ENCODE measurements around the gene FBN3.
"Not testable (repeated sequence)": the region's sequence is repeated elsewhere in the genome, so short reads cannot be mapped to it uniquely, and the experiment has no call there.

FBN3 gene

DNA sequence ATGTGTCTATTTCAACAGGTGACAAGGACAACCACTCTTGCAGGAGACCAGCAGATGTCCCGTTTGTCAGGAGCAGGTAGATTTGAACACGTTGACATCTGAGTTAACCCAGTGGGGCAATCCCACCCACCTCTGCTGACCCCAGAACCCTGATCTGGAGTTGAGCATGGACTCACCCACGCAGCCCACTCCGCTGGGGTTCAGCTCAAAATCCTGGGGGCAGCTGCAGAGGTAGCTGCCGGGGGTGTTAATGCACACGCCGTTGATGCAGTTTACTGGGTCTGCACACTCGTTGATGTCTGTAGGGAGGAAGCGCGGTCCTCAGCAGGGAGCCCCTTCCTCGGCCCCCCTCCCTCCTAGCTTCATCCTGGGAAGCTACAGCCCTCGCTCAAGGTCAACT is 39.9 kb downstream of the FBN3 start:
- H3K27ac ChIP-seq = no peak overlapping the region
- no peak for TF ChIP-seq ZFX (IDR thresholded peaks at IDR 0.05; ENCODE audit: borderline replicate concordance)
- TF ChIP-seq, protein P1, sequence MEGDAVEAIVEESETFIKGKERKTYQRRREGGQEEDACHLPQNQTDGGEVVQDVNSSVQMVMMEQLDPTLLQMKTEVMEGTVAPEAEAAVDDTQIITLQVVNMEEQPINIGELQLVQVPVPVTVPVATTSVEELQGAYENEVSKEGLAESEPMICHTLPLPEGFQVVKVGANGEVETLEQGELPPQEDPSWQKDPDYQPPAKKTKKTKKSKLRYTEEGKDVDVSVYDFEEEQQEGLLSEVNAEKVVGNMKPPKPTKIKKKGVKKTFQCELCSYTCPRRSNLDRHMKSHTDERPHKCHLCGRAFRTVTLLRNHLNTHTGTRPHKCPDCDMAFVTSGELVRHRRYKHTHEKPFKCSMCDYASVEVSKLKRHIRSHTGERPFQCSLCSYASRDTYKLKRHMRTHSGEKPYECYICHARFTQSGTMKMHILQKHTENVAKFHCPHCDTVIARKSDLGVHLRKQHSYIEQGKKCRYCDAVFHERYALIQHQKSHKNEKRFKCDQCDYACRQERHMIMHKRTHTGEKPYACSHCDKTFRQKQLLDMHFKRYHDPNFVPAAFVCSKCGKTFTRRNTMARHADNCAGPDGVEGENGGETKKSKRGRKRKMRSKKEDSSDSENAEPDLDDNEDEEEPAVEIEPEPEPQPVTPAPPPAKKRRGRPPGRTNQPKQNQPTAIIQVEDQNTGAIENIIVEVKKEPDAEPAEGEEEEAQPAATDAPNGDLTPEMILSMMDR (IDR thresholded peaks at IDR 0.05) = no peak

DNA sequence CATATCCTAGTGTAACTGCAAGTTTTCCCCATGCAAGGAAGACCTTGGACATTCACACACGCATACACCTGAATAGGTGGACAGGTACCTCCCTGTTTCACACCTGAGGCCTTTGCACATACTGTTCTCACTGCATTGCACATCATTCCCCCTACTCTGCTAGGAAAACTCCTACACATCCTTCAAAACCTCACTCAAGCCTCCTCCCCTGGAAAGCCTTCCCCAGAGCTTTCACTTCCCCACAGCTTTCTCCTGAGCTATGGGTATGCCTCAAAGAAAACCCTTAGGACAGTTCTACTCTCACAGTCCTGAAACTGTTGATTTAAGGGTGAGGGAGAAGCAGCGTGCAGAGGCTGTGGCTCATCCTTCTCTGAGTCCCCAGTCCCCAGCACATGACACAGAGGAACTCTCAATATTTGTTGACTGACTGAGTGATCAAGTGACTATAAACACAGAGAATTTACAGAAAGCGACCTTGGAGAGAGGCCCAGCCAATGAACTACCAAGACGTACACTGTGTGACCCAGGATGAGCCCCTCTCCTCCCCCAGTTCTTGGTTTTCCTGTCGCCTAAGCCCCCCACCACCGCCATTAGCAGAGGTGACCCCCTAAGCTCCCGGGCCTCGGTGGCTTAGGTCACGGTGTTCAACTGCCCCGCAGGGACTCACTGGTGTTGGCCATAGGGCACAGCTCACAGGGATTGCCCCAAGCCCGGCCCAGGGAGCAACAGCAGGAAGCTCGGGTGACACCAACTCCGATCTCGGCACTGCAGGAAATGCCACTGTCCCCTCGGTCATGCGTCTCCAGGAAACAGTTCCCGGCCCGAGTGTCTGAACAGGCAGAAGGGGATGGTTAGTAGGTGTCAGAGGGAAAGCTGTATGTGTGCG is 40.6 kb downstream of the FBN3 start:
- TF ChIP-seq, protein P1 (IDR thresholded peaks at IDR 0.05) = no peak
- TF ChIP-seq ZFX (IDR thresholded peaks at IDR 0.05; ENCODE audit: borderline replicate concordance) = no peak
- H3K27ac ChIP-seq = no peak overlapping the region

DNA sequence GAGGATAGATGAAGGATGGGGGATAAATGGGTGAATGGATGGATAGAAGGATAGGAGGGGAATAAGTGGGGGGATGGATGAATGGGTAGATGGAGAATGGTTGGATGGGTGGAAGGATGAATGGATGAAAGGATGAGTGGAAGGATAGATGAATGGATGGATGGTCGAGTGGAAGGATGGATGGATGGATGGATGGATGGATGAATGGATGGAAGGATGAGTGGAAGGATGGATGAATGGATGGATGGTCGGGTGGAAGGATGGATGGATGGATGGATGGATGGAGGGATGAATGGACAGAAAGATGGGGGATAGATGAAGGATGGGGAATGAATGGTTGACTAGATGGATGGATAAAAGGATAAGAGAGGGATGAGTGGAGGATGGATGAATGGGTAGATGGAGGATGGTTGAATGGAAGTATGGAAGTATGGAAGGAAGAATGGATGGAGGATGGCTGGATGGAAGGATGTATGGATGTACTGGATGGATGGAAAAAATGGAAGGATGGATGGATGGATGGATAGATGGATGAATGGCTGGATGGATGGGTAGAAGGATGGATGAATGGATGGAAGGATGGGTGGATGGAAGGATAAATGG is 42.0 kb downstream of the FBN3 start:
- TF ChIP-seq, protein P1 (IDR thresholded peaks at IDR 0.05) = no peak
- no peak for TF ChIP-seq ZFX (IDR thresholded peaks at IDR 0.05; ENCODE audit: borderline replicate concordance)
- no peak overlapping the region for H3K27ac ChIP-seq

DNA sequence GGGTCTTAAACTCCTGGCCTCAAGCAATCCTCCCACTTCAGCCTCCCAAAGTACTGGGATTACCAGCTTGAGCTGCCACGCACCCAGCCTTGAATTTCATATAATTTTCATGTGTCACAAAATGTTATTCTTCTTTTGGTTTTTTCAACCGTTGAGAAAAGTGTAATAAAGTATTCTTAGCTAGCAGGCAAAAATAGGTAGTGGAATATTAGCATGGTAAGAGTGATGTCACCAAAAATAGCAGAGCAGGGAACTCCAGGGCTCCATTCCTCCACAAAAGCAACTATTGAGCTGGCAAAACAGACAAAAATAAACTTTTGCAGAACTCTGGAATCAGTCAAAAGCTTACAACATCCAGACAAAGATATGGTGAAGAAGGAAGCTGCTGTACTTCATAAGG is 43.9 kb downstream of the FBN3 start:
- H3K27ac ChIP-seq = no peak overlapping the region
- TF ChIP-seq, protein P1 (IDR thresholded peaks at IDR 0.05) = no peak
- no peak for TF ChIP-seq ZFX (IDR thresholded peaks at IDR 0.05; ENCODE audit: borderline replicate concordance)

DNA sequence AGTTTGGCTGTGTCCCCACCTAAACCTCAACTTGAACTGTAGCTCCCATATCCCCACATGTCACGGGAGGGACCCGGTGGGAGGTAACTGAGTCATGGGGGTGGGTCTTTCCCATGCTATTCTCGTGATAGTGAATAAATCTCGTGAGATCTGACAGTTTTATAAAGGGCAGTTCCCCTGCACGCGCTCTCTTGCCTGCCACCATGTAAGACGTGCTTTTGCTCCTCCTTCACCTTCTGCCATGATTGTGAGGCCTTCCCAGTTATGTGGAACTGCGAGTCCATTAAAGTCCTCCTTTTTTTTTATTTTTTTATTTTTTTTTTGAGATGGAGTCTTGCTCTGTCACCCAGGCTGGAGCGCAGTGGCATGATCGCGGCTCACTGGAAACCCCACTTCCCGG is 47.5 kb downstream of the FBN3 start:
- H3K27ac ChIP-seq = not testable (repeated sequence)

DNA sequence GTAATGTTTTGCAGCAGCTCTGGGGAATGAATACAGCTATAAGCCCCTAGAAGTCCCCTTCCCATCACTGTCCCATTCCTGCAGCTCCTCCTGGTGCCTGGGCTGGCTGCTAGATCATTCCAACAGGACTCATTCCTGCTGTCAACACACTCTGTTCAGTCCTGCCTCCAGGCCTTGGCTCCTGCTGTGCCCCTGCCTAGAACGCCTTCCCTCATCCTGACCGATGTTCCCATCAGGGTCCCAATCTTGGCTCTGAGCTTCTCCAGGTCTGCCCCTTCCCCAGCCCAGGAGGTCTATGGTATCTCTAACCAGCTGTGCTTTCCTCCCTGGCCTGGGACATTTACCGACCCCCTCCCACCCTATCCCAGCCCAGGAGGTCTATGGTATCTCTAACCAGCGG is 48.1 kb downstream of the FBN3 start:
- TF ChIP-seq ZFX (IDR thresholded peaks at IDR 0.05; ENCODE audit: borderline replicate concordance) = no peak
- TF ChIP-seq, protein P1 (IDR thresholded peaks at IDR 0.05) = no peak
- H3K27ac ChIP-seq = no peak overlapping the region

DNA sequence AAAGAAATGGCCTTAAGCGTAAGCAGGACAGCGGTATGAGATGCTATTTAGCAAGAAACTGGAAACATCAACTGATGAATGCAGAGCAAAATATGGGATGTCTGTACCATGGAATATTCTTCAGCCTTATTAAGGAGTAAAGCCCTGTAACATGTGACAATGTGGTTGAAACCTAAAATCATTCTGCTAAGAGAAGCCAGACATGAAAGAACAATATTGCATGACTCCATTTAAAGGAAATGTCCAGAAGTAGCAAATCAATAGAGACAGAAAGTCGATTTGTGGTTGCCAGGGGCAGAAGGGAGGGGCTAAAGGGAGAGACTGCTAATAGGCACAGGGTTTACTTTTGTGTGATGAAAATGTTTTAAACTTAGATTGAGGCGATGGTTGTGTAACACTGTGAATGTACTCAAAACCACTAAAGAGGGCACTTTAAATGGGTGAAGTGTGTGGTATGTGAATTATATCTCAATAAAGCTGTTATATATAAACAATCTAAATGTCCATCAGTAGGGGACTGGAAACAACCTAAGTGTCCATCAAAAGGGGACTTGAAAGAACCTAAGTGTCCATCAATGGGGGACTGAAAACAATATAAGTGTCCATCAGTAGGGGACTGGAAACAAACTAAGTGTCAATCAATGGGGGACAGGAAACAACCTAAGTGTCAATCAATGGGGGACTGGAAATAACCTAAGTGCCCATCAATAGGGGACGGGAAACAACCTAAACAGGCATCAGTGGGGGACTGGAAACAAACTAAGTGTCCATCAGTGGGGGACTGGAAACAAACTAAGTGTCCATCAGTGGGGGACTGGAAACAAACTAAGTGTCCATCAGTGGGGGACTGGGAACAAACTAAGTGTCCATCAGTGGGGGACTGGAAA is 51.5 kb downstream of the FBN3 start:
- TF ChIP-seq, protein P1 (IDR thresholded peaks at IDR 0.05) = no peak
- TF ChIP-seq ZFX (IDR thresholded peaks at IDR 0.05; ENCODE audit: borderline replicate concordance) = no peak
- H3K27ac ChIP-seq = no peak overlapping the region
